HG02623 (cell line): Measurements from ENCODE around the gene CCL5.

Source experiments
- ATAC-seq: cut with Tn5 transposase; IDR thresholded peaks from one replicate; pipeline ENCODE4 v1.9.1; 2021; ENCODE audit warnings: moderate library complexity; ENCODE audit not compliant: unreplicated experiment

Gene CCL5

GRCh38 chr17:35870906-35871819 lies 9.0 kb downstream of the CCL5 start:
- ATAC-seq = no peak

- no peak for ATAC-seq
Measured at GRCh38 chr17:35868737-35869136, 11.4 kb downstream of the CCL5 start, which contains the start of gene HEATR9. HEATR9 (minus strand) TSS chr17:35868891; CDS start chr17:35868742, 149 bp downstream.

GRCh38 chr17:35867574-35867973 lies 12.6 kb downstream of the CCL5 start:
- no peak for ATAC-seq

GRCh38 chr17:35866341-35866950 lies 13.7 kb downstream of the CCL5 start:
- ATAC-seq = no peak

GRCh38 chr17:35865412-35866340 lies 14.5 kb downstream of the CCL5 start:
- ATAC-seq = no peak

DNA sequence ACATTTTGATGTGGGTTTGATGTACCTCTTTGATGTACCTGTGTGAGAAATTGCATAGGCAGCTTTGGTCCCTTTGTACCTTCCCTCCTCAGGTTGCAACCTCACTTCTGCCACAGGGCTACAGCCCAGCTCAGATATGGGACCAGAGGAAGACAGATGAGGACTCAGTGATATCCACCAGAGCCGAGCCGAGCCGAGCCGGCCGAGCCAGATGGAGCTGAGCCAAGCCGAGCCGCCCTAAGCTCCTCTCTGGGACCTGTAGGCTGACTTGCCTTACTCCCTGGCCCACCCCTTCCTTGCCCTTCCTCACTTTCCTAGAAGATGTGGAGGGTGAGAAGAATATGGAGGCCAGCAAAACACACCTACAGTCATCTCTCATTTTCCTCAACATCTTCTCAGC lies 15.3 kb downstream of the CCL5 start:
- no peak for ATAC-seq

DNA sequence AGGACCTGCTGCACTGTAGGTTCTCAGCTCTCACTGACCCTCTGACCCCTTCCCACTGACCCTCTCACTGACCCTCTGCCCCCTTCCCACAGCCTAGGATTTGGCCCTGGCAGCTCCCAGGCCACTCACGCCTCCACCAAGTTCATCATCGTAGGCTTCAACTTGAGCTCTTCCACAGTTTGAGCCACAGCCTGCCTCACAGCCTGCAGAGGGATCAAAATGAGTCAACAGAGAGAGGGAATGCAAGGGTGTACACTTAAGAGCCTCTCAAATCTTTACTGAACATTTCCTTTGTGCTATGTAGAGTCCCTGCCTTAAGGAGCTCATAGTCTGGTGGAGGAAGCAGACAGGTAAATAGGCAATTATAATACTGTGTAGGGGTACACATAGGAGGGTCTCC lies 23.6 kb downstream of the CCL5 start:
- no peak for ATAC-seq

- ATAC-seq = no peak
Measured at GRCh38 chr17:35855965-35856364, 24.2 kb downstream of the CCL5 start.

GRCh38 chr17:35849469-35850348 lies 30.5 kb downstream of the CCL5 start:
- no peak for ATAC-seq

DNA sequence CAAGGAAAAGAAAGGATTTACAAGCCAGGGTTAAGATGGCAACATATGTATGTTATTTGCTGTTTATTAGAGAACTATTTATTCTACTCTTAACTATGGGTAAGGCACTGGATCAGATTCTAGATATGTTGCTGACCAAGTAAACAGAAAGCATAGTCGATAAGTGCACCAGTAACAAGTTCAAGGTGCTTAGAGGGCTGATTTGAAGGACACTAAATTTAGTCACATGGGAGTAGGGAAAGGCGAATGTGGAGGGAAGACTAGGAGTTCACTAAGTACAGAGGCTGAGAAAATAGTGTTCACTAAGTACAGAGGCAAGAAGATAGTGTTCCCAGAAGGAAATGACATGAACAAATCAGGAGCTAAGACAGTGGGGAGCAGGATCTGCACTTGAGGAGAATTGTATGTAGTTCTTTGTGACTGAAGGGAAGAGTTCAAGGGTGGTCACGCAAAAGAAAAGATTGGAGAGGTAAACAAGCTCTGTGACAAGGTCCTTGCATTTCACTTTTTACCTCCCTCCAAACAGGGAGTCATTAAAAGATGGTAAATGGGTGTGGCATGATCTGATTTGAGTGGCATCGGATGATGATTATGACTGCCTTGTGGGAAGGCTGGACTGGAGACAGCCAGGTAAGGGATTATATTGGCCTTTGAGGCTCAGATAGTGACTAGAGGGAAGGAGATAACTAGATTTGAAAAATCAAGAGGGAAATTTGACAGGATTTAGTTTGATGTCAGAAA lies 32.4 kb downstream of the CCL5 start:
- no peak for ATAC-seq

- ATAC-seq = no peak
Measured at GRCh38 chr17:35847006-35847405, 33.2 kb downstream of the CCL5 start.

- ATAC-seq = no peak
Measured at GRCh38 chr17:35846055-35846809, 33.9 kb downstream of the CCL5 start.

GRCh38 chr17:35844547-35844946 lies 35.6 kb downstream of the CCL5 start:
- ATAC-seq = no peak

DNA sequence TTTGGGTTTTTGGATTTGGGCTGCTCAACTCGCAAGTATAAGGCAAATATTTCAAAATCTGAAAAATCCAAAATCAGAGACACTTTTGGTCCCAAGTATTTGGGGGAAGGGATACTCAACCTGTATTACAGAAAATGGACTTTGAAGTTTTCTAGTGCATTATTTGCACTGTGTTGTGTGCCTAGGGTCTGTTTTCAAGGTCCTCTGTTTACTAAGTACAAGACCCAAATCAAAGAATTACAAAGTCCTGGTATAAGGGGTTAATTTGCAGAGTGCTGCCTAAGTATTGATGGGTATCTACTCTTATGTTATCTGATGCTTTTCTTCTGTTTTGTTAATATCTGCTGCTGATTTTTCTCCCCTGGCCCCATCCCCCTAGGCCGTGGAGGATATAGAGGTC lies 36.5 kb downstream of the CCL5 start:
- ATAC-seq = no peak

- ATAC-seq = no peak
Measured at GRCh38 chr17:35842239-35842638, 37.9 kb downstream of the CCL5 start.

- no peak for ATAC-seq
Measured at GRCh38 chr17:35841505-35841904, 38.7 kb downstream of the CCL5 start.

DNA sequence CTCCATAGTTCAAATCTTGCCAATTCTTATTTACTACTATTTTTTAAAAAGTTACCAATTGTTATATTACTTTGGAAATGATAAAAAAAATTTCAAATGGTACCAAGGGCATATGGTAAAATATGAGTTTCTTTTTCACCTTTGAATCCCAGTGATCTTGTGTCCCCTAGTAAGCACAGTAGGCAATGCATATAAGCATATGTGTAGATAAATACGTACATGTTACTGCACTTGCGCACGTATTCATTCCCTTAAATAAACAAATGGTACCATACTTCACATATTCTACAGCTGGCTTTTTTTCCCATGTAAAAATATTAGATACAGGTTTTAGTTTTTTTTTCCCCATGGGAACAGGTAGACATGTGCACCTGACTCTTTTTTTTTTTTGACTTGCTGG lies 39.1 kb downstream of the CCL5 start:
- ATAC-seq = no peak

- no peak for ATAC-seq
Measured at GRCh38 chr17:35825206-35825605, 55.0 kb downstream of the CCL5 start.
